ENCODE measurements around the gene TSPAN11.

The TSPAN11 gene

GRCh38 chr12:30926243-30927221, at the start of gene TSPAN11:
TSS of gene TSPAN11 (plus strand) at chr12:30926748. CDS start at chr12:30953992, 27,244 bp downstream.
- no peak for TF ChIP-seq CTCF (IDR thresholded peaks at IDR 0.05; ENCODE audit: insufficient read depth, missing control alignments)
- DNase-seq (ENCODE audit: insufficient read length, low spot score): peak; percentile 71

GRCh38 chr12:30877105-30877875, 49.3 kb upstream of the TSPAN11 start:
- TF ChIP-seq CTCF (IDR thresholded peaks at IDR 0.05; ENCODE audit: insufficient read depth, missing control alignments): no peak
- DNase-seq (ENCODE audit: insufficient read length, low spot score): no peak
- no peak for FAIRE-seq

More at GRCh38 chr12:30926243-30927221, at the start of gene TSPAN11:
- FAIRE-seq: no peak

GRCh38 chr12:30878024-30878423, 48.5 kb upstream of the TSPAN11 start:
- TF ChIP-seq CTCF (IDR thresholded peaks at IDR 0.05; ENCODE audit: insufficient read depth, missing control alignments): no peak
- FAIRE-seq (no peak), DNase-seq (ENCODE audit: insufficient read length, low spot score) (no peak)

- DNase-seq (ENCODE audit: insufficient read length, low spot score) (no peak), FAIRE-seq (no peak)
- no peak for TF ChIP-seq CTCF (IDR thresholded peaks at IDR 0.05; ENCODE audit: insufficient read depth, missing control alignments)
These were observed 46.5 kb upstream of the TSPAN11 start for GRCh38 chr12:30880061-30880460.

GRCh38 chr12:30880813-30881212, 45.7 kb upstream of the TSPAN11 start:
- DNase-seq (ENCODE audit: insufficient read length, low spot score) (no peak), FAIRE-seq (no peak)
- no peak for TF ChIP-seq CTCF (IDR thresholded peaks at IDR 0.05; ENCODE audit: insufficient read depth, missing control alignments)

GRCh38 chr12:30882706-30883105, 43.8 kb upstream of the TSPAN11 start:
- peak; percentile 35 for TF ChIP-seq CTCF (IDR thresholded peaks at IDR 0.05; ENCODE audit: insufficient read depth, missing control alignments)
- no peak for FAIRE-seq
- DNase-seq (ENCODE audit: insufficient read length, low spot score): no peak
